Bronchial epithelial cell (primary cell): ENCODE data around the gene TPK1. TPM values are rescaled to one million over a fixed set of nuclear protein-coding genes. Genes with fewer than 3 reads are reported as not detected.
A peak's percentile ranks its signal among the peaks of the same experiment; 100 is the strongest.

Experiments
- DNase-seq: peaks from one replicate; pipeline ENCODE4 v3.0.0-alpha.2; 2010; ENCODE audit warnings: low read depth
- FAIRE-seq: peaks from 2 replicates; lab custom pipeline; 2011; peaks lifted over from hg19 to GRCh38; lab: Jason Lieb, UNC
- H3K27me3 ChIP-seq: 2 replicates; pipeline ENCODE4 v1.5.1; 2011; ENCODE audit warnings: low read length; ENCODE audit not compliant: control insufficient read depth, insufficient read depth
- H3K36me3 ChIP-seq: 2 replicates; pipeline ENCODE4 v1.5.1; 2011; ENCODE audit warnings: low read length; ENCODE audit not compliant: control insufficient read depth, insufficient read depth
- H3K4me3 ChIP-seq: 2 replicates; pipeline ENCODE4 v1.5.1; 2011; ENCODE audit warnings: mild to moderate bottlenecking, low read depth, low read length, control low read depth
- CTCF ChIP-seq: IDR thresholded peaks from 2 replicates; pipeline ENCODE4 v1.5.1; 2011; ENCODE audit warnings: mild to moderate bottlenecking, moderate library complexity, low read length, control low read depth, inconsistent platforms; ENCODE audit not compliant: insufficient read depth, severe bottlenecking
- total RNA-seq: library from RNA; depleted of rRNA; stranded (reverse); fragments of >200 nt; gene quantifications from 2 replicates; pipeline ENCODE4 v1.2.1, GENCODE V29; 2014

The TPK1 gene
- total RNA-seq, 1 donor from 2014 or later, result 2.4 TPM

GRCh38 chr7:144415858-144416257 is 420.0 kb downstream of the TPK1 start:
- DNase-seq, result peak; percentile 61
- no peak for TF ChIP-seq CTCF
- no peak for FAIRE-seq
- Histone ChIP-seq H3K4me3 (no peak overlapping the region), H3K36me3 (no peaks in the 10 kb centered on the region), H3K27me3 (no peaks in the 10 kb centered on the region)

DNA sequence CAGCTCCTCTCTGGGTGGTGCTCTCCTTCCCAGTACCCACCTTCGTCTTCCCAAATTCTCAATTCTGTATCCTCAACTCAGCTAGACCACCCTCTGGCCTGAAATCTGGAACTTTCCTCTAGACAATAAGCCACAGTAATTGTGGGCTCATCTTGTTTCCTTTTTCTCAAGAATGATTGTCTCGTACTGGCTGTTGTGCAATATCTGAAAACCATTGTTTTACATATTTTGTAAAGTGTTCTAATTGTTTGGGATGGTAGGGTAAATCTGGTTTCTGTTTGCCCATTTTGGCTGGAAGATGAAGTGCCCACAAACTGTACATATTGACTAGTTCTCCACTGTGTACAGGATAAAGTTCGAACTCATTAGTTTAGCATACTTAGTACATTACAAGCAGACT is 421.0 kb downstream of the TPK1 start:
- H3K36me3 ChIP-seq, result no peaks in the 10 kb centered on the region
- FAIRE-seq, result no peak
- no peak for TF ChIP-seq CTCF
- no peaks in the 10 kb centered on the region for H3K27me3 ChIP-seq
- no peak overlapping the region for H3K4me3 ChIP-seq
- DNase-seq, result no peak

- FAIRE-seq (no peak), DNase-seq (no peak)
- TF ChIP-seq CTCF, result no peak
- H3K36me3 ChIP-seq, result no peaks in the 10 kb centered on the region
- no peaks in the 10 kb centered on the region for H3K27me3 ChIP-seq
- no peak overlapping the region for H3K4me3 ChIP-seq
Measured at GRCh38 chr7:144410441-144410840, 425.4 kb downstream of the TPK1 start.

GRCh38 chr7:144408121-144408520 is 427.7 kb downstream of the TPK1 start:
- DNase-seq (peak; percentile 83), FAIRE-seq (no peak)
- H3K36me3 ChIP-seq, result no peaks in the 10 kb centered on the region
- H3K27me3 ChIP-seq, result no peaks in the 10 kb centered on the region
- H3K4me3 ChIP-seq, result peak overlapping the region; percentile 23
- no peak for TF ChIP-seq CTCF

DNA sequence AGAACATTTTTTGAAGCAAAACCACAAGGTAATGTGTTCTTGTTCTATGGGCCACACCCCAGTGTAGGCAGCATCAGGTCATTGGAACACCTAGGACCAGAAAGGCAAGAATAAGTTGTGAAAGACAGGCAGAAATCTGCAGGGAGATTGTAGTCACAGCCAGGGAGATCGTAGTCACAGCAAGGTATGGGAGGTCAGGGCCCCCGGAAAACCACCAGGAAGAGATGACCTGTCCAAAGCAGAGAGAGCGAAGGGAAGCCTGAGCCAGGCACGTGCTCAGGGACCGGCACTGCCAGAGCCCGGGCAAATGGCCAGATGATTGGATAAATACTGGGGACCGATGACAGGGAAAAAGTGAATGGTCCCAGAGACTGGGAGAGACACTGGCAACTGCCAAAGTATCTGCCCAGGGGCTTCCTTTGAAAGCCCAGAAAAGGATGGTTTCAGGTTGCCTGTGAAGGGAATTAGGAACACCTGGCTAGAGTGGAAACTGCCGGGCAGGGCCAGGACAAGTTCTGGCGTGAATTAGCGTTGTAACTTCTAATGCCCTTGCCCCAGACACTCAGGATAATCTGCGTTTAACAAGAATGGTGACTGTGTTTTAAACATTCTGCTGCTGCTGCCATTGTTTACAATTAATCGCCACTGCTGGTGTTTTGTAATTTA is 428.5 kb downstream of the TPK1 start:
- TF ChIP-seq CTCF, result no peak
- Histone ChIP-seq H3K36me3 (no peaks in the 10 kb centered on the region), H3K27me3 (no peaks in the 10 kb centered on the region), H3K4me3 (peak overlapping the region; percentile 16)
- peak; percentile 92 for DNase-seq
- peak; percentile 87 for FAIRE-seq

DNA sequence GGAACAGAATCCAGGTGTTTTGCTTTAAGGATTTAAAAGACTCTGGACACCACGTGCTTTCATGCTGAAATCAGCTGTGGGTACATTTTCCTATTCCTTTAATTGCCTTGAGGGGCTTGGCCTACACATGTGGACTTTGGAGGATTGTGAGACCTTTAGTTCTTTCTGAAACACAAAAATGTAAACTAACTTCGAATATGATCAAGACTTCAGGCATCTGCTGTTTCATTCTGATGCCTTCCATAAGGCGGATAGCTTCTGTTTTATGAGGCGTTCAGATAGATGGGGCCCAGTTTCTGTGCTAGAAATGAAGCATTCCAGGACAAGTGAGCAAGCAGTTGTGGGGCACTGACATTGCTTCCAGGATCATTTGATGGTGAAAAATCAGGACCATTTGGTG is 430.9 kb downstream of the TPK1 start:
- no peak for FAIRE-seq
- H3K4me3 ChIP-seq, result no peak overlapping the region
- TF ChIP-seq CTCF, result no peak
- no peaks in the 10 kb centered on the region for H3K27me3 ChIP-seq
- no peak for DNase-seq
- H3K36me3 ChIP-seq, result no peaks in the 10 kb centered on the region
